H1 (cell line): ENCODE data around the gene CLPX. TPM values are rescaled to one million over a fixed set of nuclear protein-coding genes. Genes with fewer than 3 reads are reported as not detected.

Experiments
- CTCF ChIA-PET: fragments of 300-600 bp; sonication (Branson Sonifier 250); formaldehyde crosslinking; loops from one replicate; lab custom pipeline; 2021; ENCODE audit not compliant: partially characterized antibody; lab: Charles Lee
- POLR2A ChIA-PET: fragments of 300-600 bp; sonication (Branson Sonifier 250); formaldehyde crosslinking; loops from one replicate; lab custom pipeline; 2021; ENCODE audit warnings: inconsistent platforms; ENCODE audit not compliant: partially characterized antibody; lab: Charles Lee
- DNase-seq, 2 experiments: peaks; one replicate each; pipeline versions ENCODE4 v3.0.0 to v3.0.0-alpha.2; 2010 to 2022; ENCODE audit warnings: low spot score in 2 of 2, low read depth in 1 of 2, mixed read lengths in 1 of 2
- FAIRE-seq: peaks from 2 replicates; lab custom pipeline; 2011; peaks lifted over from hg19 to GRCh38; lab: Jason Lieb, UNC
- H2AFZ ChIP-seq: 2 replicates; pipeline ENCODE4 v1.8.1; 2012; ENCODE audit warnings: low read length, inconsistent platforms
- H2AK5ac ChIP-seq: 2 replicates; pipeline ENCODE4 v1.6.1; 2013; ENCODE audit warnings: low read depth, low read length
- H2BK120ac ChIP-seq: replicated peaks from 2 replicates; pipeline ENCODE3; 2013; ENCODE audit warnings: low read depth, low read length, inconsistent platforms
- H2BK12ac ChIP-seq: 2 replicates; pipeline ENCODE4 v1.6.1; 2013; ENCODE audit warnings: low read depth, low read length
- H2BK15ac ChIP-seq: 2 replicates; pipeline ENCODE4 v1.6.1; 2013; ENCODE audit warnings: low read length
- H2BK20ac ChIP-seq: 2 replicates; pipeline ENCODE4 v1.6.1; 2013; ENCODE audit warnings: low read length
- H2BK5ac ChIP-seq: 2 replicates; pipeline ENCODE4 v1.6.1; 2013; ENCODE audit warnings: low read depth, low read length
- H3K14ac ChIP-seq: 2 replicates; pipeline ENCODE4 v1.6.1; 2013; ENCODE audit warnings: inconsistent platforms; ENCODE audit not compliant: insufficient read length
- H3K18ac ChIP-seq: 2 replicates; pipeline ENCODE4 v1.6.1; 2013; ENCODE audit warnings: low read length; ENCODE audit errors: extremely low read depth
- H3K23ac ChIP-seq: 2 replicates; pipeline ENCODE4 v1.6.1; 2013; ENCODE audit warnings: inconsistent platforms; ENCODE audit not compliant: insufficient read length
- H3K23me2 ChIP-seq: 2 replicates; pipeline ENCODE4 v1.6.1; 2013; ENCODE audit warnings: low read depth, low read length
- H3K27ac ChIP-seq: 2 replicates; pipeline ENCODE4 v1.6.1; 2011; ENCODE audit warnings: low read depth, low read length, inconsistent platforms
- H3K27me3 ChIP-seq, 4 experiments: replicated peaks in 1 of 4; 1 replicate in 1 of 4; 2 replicates in 3 of 4; pipeline versions ENCODE4 v1.6.1 to v1.8.1; 2011 to 2013; ENCODE audit warnings: low read length in 3 of 4, mild to moderate bottlenecking in 3 of 4, inconsistent platforms in 2 of 4, mixed read lengths in 2 of 4, moderate library complexity in 1 of 4; ENCODE audit not compliant: control insufficient read depth in 3 of 4, insufficient read depth in 3 of 4; ENCODE audit errors: extremely low read depth in 1 of 4
- H3K36me3 ChIP-seq, 4 experiments: 2 replicates each; pipeline versions ENCODE4 v1.6.1 to v1.8.1; 2011 to 2013; ENCODE audit warnings: mild to moderate bottlenecking in 4 of 4, low read length in 3 of 4, moderate library complexity in 2 of 4, control low read depth in 1 of 4, inconsistent platforms in 1 of 4; ENCODE audit not compliant: insufficient read depth in 4 of 4, control insufficient read depth in 2 of 4
- H3K4ac ChIP-seq: replicated peaks from 2 replicates; pipeline ENCODE3; 2013; ENCODE audit warnings: low read length, low read depth, mixed read lengths, inconsistent platforms; ENCODE audit not compliant: insufficient read length
- H3K4me1 ChIP-seq, 4 experiments: replicated peaks in 1 of 4; 1 replicate in 1 of 4; 2 replicates in 3 of 4; pipeline versions ENCODE4 v1.6.1 to v1.8.1; 2011 to 2013; ENCODE audit warnings: low read length in 3 of 4, inconsistent platforms in 2 of 4, mixed read lengths in 1 of 4; ENCODE audit not compliant: insufficient read depth in 4 of 4, control insufficient read depth in 3 of 4
- H3K4me2 ChIP-seq, 2 experiments: 2 replicates each; pipeline versions ENCODE4 v1.6.1 to v1.8.1; 2011 to 2013; ENCODE audit warnings: low read depth in 2 of 2, low read length in 2 of 2, control low read depth in 1 of 2, inconsistent platforms in 1 of 2, mild to moderate bottlenecking in 1 of 2; ENCODE audit not compliant: insufficient read depth in 1 of 2
- H3K4me3 ChIP-seq, 4 experiments: fragments of 200-600, 300-600 bp in 1 of 4; sonication (generic), shearing (Covaris generic), sonication (Bioruptor Twin) in 1 of 4; 2 replicates each; pipeline versions ENCODE4 v1.5.1 to v1.8.1; 2011 to 2016; ENCODE audit warnings: low read length in 4 of 4, low read depth in 3 of 4, control low read depth in 2 of 4, inconsistent platforms in 2 of 4, mild to moderate bottlenecking in 2 of 4, mixed read lengths in 1 of 4, moderate library complexity in 1 of 4; ENCODE audit not compliant: insufficient read depth in 2 of 4; ENCODE audit errors: extremely low read depth in 1 of 4
- H3K56ac ChIP-seq: replicated peaks from 2 replicates; pipeline ENCODE3; 2013; ENCODE audit warnings: low read depth, mild to moderate bottlenecking, mixed read lengths, low read length, inconsistent platforms; ENCODE audit not compliant: insufficient read length
- H3K79me1 ChIP-seq: 2 replicates; pipeline ENCODE4 v1.6.1; 2013; ENCODE audit warnings: low read depth, low read length, control low read depth
- H3K79me2 ChIP-seq, 2 experiments: 2 replicates each; pipeline versions ENCODE4 v1.6.1 to v1.8.1; 2012 to 2013; ENCODE audit warnings: low read length in 2 of 2, mild to moderate bottlenecking in 2 of 2, inconsistent platforms in 1 of 2; ENCODE audit not compliant: insufficient read depth in 2 of 2, control insufficient read depth in 1 of 2
- H3K9ac ChIP-seq, 4 experiments: replicated peaks in 1 of 4; 1 replicate in 1 of 4; 2 replicates in 3 of 4; pipeline versions ENCODE4 v1.6.1 to v1.8.1; 2011 to 2013; ENCODE audit warnings: low read depth in 3 of 4, low read length in 3 of 4, control low read depth in 2 of 4, mild to moderate bottlenecking in 2 of 4, moderate library complexity in 2 of 4, inconsistent platforms in 1 of 4; ENCODE audit errors: extremely low read depth in 1 of 4
- H3K9me3 ChIP-seq, 2 experiments: 2 replicates each; pipeline versions ENCODE4 v1.6.1 to v1.8.1; 2012 to 2013; ENCODE audit warnings: mild to moderate bottlenecking in 2 of 2, moderate library complexity in 2 of 2, control low read depth in 1 of 2, inconsistent platforms in 1 of 2, low read depth in 1 of 2, low read length in 1 of 2, mixed read lengths in 1 of 2; ENCODE audit not compliant: insufficient read depth in 2 of 2
- H4K20me1 ChIP-seq, 2 experiments: replicated peaks in 1 of 2; 2 replicates each; pipeline versions ENCODE3 to v1.8.1; 2011 to 2013; ENCODE audit warnings: inconsistent platforms in 2 of 2, low read length in 2 of 2, mild to moderate bottlenecking in 1 of 2; ENCODE audit not compliant: insufficient read depth in 2 of 2, control insufficient read depth in 1 of 2
- H4K5ac ChIP-seq: 2 replicates; pipeline ENCODE4 v1.6.1; 2013; ENCODE audit warnings: low read length, low read depth, mixed read lengths, inconsistent platforms; ENCODE audit not compliant: insufficient read length
- H4K8ac ChIP-seq: 2 replicates; pipeline ENCODE4 v1.8.0; 2013; ENCODE audit warnings: mild to moderate bottlenecking, moderate library complexity, low read length, inconsistent platforms; ENCODE audit not compliant: insufficient read depth; ENCODE audit errors: extremely low read depth
- H4K91ac ChIP-seq: replicated peaks from 2 replicates; pipeline ENCODE3; 2013; ENCODE audit warnings: low read length, mixed read lengths, inconsistent platforms; ENCODE audit not compliant: insufficient read length
- CBX5 ChIP-seq: fragments of 300-800, 300-1000 bp; sonication (generic); IDR thresholded peaks from 2 replicates; pipeline ENCODE4 v1.7.1; 2016; ENCODE audit warnings: antibody characterized with exemption, low read length, low read depth
- CEBPB ChIP-seq: IDR thresholded peaks from 2 replicates; pipeline ENCODE4 v1.6.1; 2012; ENCODE audit warnings: low read depth, low read length
- WGBS, 2 experiments: shearing (Covaris generic) in 1 of 2; methylation state at CpG; one replicate each; pipeline versions ENCODE4 v1.1.6 to v1.1.7; 2013 to 2015; ENCODE audit warnings: low lambda C conversion rate in 2 of 2, mixed read lengths in 2 of 2, inconsistent platforms in 1 of 2, low coverage in 1 of 2, missing lambda C conversion rate in 1 of 2; ENCODE audit not compliant: insufficient replicate concordance in 2 of 2, insufficient coverage in 1 of 2, insufficient read length in 1 of 2; ENCODE audit errors: extremely low coverage in 1 of 2, missing lambda C conversion rate in 1 of 2; 5-methylcytosine and 5-hydroxymethylcytosine counted together
- polyA plus RNA-seq, 7 experiments: library from polyadenylated mRNA; depleted of rRNA in 3 of 7; stranded (reverse) in 5 of 7; unstranded in 2 of 7; fragments of >200 nt in 5 of 7; fragments of 200-250 nt in 2 of 7; gene quantifications; 1 replicate in 5 of 7; 2 replicates in 1 of 7; 4 replicates in 1 of 7; pipeline versions ENCODE4 v1.2.1 to v1.2.3, GENCODE V29; 2011 to 2013; ENCODE audit warnings: missing spikeins in 2 of 7, mixed read lengths in 2 of 7
- total RNA-seq: library from RNA; stranded (reverse); fragmentation: NEBNext Ultra II Directional; extraction: Animal tissue kit (Norgen Biotek cat#: 25700); gene quantifications from 2 replicates; pipeline ENCODE4 v1.2.1, GENCODE V29; 2021

Gene CLPX
- total and polyA plus RNA-seq, 2 of the 8 experiments (the other 6 are each of a cell fraction or from before 2014, with no cell fraction given), result 10.5 to 53.6 TPM

DNA sequence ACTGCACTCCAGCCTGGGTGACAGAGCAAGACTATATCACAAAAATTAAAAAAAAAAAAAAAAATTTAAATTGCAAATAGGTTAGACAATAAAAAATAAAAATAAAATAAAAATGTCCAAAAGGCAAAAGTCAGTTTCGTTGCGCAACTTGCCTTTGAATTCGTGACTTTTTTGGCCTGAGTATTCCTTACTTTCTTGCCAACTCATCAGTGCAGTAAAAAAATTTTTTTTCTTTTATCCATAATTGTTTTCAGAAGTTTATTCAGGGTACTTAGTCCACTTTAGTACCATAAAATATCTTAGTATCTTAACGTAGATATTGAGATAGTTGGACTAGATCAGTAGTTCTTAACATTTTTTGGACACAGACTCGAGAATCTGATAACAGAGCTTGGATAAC is 48.6 kb upstream of the CLPX start:
- Histone ChIP-seq H3K56ac (no peak overlapping the region), H3K23me2 (no peaks in the 10 kb centered on the region), H3K36me3 (no peaks in the 10 kb centered on the region), H3K14ac (no peak overlapping the region), H3K18ac (no peak overlapping the region), H2BK15ac (no peak overlapping the region), H3K79me1 (no peaks in the 10 kb centered on the region), H2BK20ac (no peak overlapping the region), H3K23ac (no peak overlapping the region), H4K91ac (no peak overlapping the region), H3K4me2 (no peak overlapping the region), H2BK5ac (no peak overlapping the region), H2BK120ac (no peak overlapping the region), H3K79me2 (no peaks in the 10 kb centered on the region), H3K9me3 (no peaks in the 10 kb centered on the region), H3K4me1 (no peaks in the 10 kb centered on the region), H2AK5ac (no peak overlapping the region), H4K5ac (no peak overlapping the region), H2BK12ac (no peak overlapping the region), H3K27ac (no peak overlapping the region), H3K4me3 (no peak overlapping the region), H3K9ac (no peak overlapping the region), H3K27me3 (no peaks in the 10 kb centered on the region), H2AFZ (no peak overlapping the region), H4K20me1 (no peaks in the 10 kb centered on the region), H3K4ac (no peak overlapping the region), H4K8ac (no peak overlapping the region)
- no peak for FAIRE-seq
- ChIA-PET CTCF (interaction anchor here (0.7 to 1.2 kb wide), 3 partner anchors 22 to 43 kb away, joined by 3 to 5 read pairs (median 3); partner anchors contain the start of gene CILP), POLR2A (no interaction called here)
- WGBS, 2 experiments, result 95% methylated on average over 5 of the region's 5 CpGs; no CpG with 5 or more reads in 1 of the 2 experiments
- peak; percentile 60; the same call in 1 of the 2 replicates for TF ChIP-seq CEBPB
- no peak for TF ChIP-seq CBX5
- DNase-seq, result no peak
